GM21528 (cell line): ENCODE data around the gene RND1.

Source experiments
- ATAC-seq: cut with Tn5 transposase; IDR thresholded peaks from one replicate; pipeline ENCODE4 v1.9.1; 2021; ENCODE audit warnings: mild to moderate bottlenecking, moderate library complexity; ENCODE audit not compliant: unreplicated experiment, low FRiP score

Gene RND1

DNA sequence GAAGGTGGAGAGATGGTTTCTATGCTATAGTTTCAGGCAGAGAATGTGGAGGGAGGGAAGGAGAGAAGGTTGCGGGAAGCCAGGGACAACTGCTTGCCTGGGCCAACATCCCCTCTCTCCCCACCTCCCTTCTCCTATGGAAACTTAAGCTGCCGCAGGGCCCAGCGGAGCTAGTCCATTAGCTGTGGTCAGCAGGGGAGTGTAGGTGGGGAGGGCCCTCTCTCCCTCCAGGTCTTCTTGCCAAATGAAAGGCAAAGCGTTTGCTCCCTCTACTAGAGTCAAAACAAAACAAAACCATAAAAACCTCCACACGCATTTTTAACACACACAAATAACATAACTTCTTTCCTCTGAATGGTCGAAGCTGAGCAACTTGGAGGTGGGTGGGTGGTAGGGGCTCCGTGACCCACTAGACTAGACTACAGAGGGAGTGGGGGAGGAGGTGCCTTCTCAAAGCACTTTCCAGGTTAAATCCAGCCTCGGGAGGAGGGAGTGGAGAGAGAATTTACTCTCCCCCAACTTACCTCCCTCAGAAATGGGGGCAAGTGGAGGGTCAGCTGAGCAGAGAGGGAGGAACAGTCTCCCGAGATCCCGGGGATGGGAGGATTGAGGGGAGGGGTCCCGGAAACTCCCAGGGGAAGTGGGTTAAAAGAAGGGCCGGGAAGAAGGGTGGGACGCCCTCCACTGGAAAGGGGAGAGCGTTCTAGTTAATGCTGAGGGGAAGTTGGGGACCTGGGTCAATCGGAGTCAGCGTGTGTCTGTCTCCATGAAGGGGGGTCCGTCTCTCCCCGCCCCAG, 52.0 kb downstream of the RND1 start:
- ATAC-seq = no peak

DNA sequence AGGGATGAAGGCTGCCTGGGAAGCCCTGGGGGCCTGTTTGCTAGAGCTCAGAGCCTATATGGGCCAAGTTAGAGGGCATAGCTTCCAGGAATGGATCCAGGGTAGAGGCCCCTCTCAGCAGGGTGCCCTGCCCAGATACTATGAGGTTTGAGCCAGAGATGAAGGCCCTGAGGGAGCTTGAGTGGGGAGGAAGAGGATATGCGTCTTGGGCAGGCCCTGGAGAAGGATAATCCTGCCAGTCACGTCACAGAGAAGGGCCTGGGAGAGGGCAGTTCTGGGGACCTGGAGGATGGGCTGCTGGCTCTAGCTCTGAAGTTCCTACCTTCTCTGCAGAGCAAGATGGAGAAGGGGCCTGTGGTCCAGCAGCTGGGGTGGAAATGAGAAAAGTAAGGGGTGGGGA, 53.3 kb downstream of the RND1 start:
- no peak for ATAC-seq

DNA sequence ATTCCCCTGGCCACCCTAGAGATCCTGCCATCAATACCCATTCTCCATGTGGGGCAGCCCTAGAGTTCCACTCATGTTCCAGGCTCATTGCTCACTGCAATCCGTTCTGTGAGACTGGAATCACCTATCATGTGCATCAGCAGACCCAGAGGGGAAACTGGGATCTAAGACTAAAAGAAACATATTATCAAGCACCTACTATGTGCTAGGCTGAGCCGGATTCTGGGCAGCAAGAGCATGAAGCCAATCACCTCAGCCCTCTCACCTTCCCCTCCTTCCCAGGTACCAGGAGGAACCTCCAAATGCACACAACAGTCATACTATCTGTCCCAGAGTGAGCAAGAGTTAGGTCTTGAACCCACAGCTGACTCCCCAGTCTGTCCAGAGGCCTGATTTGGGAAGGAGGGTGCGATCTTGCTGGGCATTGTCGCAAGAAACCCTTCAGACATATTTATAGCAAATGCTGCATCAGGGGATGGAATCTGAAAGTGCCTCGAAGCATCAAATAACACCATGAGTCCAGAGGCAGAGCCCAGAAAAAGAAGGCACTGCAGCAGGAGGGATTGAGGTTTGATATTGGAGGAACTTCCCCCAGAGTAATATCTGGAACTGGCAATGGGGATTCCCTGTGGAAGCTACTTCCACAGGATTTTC, 54.1 kb downstream of the RND1 start:
- no peak for ATAC-seq

DNA sequence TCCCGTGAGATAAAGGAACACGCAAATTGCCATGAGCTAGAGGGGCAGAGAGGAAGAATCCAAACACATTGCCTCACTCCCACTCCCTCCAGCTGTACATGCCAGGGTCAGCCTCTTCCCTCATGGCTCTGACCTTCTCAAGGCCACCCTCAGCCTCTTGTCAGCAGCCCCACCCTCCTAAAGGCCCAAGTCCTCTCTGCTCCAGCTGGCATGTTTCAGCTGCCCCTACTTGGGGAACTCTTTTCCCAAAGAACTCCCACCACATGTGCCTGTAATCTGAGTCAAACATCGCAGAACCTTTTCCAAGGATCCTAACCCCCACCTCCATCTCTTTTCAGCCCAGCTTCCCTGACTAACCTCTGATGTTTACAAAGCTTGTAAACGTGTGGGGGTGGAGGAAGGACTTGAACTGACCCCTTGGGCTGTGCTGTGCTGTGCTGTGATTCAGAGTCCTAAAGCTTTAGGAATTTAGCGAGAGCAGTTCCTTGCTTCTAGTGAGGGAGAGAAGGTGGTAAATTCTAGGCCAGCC, 54.7 kb downstream of the RND1 start:
- ATAC-seq = no peak

DNA sequence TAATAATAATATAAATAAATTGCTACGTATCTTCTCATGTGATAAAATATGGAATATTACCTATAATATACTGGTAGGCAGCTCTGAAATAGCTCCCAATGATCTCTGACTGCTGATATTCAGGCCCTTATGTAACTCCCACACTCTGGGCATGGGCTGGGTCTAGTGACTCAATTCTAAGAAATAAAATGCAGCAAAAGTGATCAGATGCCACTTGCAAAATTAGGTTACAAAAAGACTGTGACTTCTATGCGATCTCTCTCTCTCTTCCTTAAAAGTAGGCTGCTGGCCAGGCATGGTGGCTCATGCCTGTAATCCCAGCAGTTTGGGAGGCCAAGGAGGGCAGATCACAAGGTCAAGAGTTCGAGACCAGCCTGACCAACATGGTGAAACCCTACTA, 57.7 kb downstream of the RND1 start:
- ATAC-seq = no peak
